PFSK-1 (cell line): ENCODE data around the gene FBXO38.

Source experiments
- FOXP2 ChIP-seq: optimal IDR thresholded peaks from 2 replicates; pipeline ENCODE3; 2011; ENCODE audit warnings: borderline replicate concordance, control low read depth, inconsistent platforms; ENCODE audit not compliant: insufficient read depth; ENCODE audit errors: extremely low read length, extremely low read depth
- POLR2AphosphoS5 ChIP-seq: IDR thresholded peaks from 2 replicates; pipeline ENCODE4 v1.6.1; 2012; ENCODE audit warnings: low read depth, mild to moderate bottlenecking, control low read depth, low read length, moderate library complexity
- SIN3A ChIP-seq: IDR thresholded peaks from 2 replicates; pipeline ENCODE4 v1.6.1; 2012; ENCODE audit warnings: mild to moderate bottlenecking, low read length, moderate library complexity, borderline replicate concordance; ENCODE audit not compliant: insufficient read depth
- TAF1 ChIP-seq: IDR thresholded peaks from 2 replicates; pipeline ENCODE4 v1.6.1; 2012; ENCODE audit warnings: low read length, control low read depth, borderline replicate concordance; ENCODE audit not compliant: insufficient read depth
- TF ChIP-seq, protein P1 (sequence below), 2 experiments: IDR thresholded peaks; 2 replicates each; pipeline versions ENCODE4 v1.6.1 to v1.8.0; 2011 to 2012; ENCODE audit warnings: low read depth in 2 of 2, low read length in 2 of 2, control low read depth in 1 of 2, inconsistent platforms in 1 of 2, mild to moderate bottlenecking in 1 of 2, moderate library complexity in 1 of 2; ENCODE audit not compliant: insufficient read depth in 1 of 2

The FBXO38 gene

GRCh38 chr5:148385094-148385493 lies 1.3 kb downstream of the FBXO38 start:
- no peak for TF ChIP-seq SIN3A

DNA sequence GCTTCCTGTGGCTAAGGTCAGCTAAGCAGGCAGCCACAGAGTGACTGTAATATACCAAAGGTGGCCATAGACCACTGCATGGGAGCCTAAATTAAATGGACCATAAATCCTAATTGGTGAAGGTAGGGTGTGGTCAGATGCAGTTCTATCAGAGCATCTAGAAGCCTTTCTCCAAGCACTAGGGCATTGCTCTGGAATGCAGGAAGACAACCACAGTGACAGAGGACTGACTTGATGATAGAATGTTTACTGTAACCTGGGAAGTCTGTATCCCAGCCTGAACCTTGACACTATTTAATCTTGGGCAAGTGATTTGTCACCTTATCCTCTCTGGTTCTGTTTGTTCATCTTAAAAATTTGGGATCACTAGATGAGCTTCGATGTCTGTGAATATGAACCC lies 2.3 kb downstream of the FBXO38 start:
- TF ChIP-seq, protein P1, sequence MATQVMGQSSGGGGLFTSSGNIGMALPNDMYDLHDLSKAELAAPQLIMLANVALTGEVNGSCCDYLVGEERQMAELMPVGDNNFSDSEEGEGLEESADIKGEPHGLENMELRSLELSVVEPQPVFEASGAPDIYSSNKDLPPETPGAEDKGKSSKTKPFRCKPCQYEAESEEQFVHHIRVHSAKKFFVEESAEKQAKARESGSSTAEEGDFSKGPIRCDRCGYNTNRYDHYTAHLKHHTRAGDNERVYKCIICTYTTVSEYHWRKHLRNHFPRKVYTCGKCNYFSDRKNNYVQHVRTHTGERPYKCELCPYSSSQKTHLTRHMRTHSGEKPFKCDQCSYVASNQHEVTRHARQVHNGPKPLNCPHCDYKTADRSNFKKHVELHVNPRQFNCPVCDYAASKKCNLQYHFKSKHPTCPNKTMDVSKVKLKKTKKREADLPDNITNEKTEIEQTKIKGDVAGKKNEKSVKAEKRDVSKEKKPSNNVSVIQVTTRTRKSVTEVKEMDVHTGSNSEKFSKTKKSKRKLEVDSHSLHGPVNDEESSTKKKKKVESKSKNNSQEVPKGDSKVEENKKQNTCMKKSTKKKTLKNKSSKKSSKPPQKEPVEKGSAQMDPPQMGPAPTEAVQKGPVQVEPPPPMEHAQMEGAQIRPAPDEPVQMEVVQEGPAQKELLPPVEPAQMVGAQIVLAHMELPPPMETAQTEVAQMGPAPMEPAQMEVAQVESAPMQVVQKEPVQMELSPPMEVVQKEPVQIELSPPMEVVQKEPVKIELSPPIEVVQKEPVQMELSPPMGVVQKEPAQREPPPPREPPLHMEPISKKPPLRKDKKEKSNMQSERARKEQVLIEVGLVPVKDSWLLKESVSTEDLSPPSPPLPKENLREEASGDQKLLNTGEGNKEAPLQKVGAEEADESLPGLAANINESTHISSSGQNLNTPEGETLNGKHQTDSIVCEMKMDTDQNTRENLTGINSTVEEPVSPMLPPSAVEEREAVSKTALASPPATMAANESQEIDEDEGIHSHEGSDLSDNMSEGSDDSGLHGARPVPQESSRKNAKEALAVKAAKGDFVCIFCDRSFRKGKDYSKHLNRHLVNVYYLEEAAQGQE (IDR thresholded peaks at IDR 0.05; ENCODE audit: insufficient read depth in 1 of 2, low read depth in 2 of 2, low read length in 2 of 2): no peak
- TF ChIP-seq TAF1 (no peak), POLR2AphosphoS5 (no peak), SIN3A (no peak), FOXP2 (no peak)

- no peak for TF ChIP-seq FOXP2
Observed at GRCh38 chr5:148387325-148387724, 3.6 kb downstream of the FBXO38 start.

DNA sequence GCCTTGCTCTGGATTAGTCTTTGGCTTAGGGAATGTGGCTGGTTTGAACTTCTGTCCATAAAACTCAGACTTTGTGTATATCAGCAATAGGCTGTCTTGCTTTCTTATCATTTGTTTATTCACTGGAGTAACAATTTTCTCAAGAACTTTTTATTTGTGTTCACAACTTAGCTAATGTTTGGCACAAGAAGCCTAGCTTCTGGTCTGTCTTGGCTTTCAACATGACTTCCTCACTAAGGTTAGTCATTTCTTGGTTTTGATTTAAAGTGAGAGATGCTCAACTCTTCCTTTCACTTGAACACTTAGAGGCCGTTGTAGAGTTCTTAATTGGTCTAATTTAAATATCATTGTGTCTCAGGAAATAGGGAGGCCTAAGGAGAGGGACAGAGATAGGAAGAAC lies 4.9 kb downstream of the FBXO38 start:
- no peak for TF ChIP-seq SIN3A
- no peak for TF ChIP-seq TAF1
- no peak for TF ChIP-seq FOXP2
- no peak for TF ChIP-seq POLR2AphosphoS5
- TF ChIP-seq, protein P1 (IDR thresholded peaks at IDR 0.05; ENCODE audit: insufficient read depth in 1 of 2, low read depth in 2 of 2, low read length in 2 of 2): no peak

GRCh38 chr5:148390914-148391313 lies 7.2 kb downstream of the FBXO38 start:
- TF ChIP-seq, protein P1 (IDR thresholded peaks at IDR 0.05; ENCODE audit: insufficient read depth in 1 of 2, low read depth in 2 of 2, low read length in 2 of 2): no peak
- TF ChIP-seq SIN3A (no peak), POLR2AphosphoS5 (no peak), FOXP2 (no peak), TAF1 (no peak)

DNA sequence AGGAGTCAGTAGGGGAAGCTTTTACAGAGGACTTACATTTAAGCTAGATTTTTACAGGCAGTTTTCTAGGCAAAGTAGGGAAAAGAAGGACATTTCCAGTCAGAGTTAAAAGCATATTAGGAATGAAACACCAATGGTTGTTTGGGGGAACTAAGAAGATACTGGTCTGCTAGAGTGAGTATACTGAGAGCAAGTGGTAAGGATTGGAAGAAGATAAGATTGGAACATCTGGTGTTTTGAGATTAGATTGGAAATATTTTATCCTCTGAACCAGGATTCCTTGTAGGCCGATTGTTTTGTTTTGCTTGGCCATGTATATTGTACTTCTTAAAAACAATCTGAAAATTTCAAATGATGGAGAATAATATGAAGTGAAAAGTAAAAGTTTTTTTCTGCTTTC lies 7.7 kb downstream of the FBXO38 start:
- TF ChIP-seq TAF1 (no peak), SIN3A (no peak), FOXP2 (no peak), POLR2AphosphoS5 (no peak)
- TF ChIP-seq, protein P1 (IDR thresholded peaks at IDR 0.05; ENCODE audit: insufficient read depth in 1 of 2, low read depth in 2 of 2, low read length in 2 of 2): no peak
